Raji (cell line): Measurements from ENCODE around the gene LMBR1L.
A peak's percentile ranks its signal among the peaks of the same experiment; 100 is the strongest.

Experiments
- POLR2A ChIP-seq: IDR thresholded peaks from 2 replicates; pipeline ENCODE4 v1.6.1; 2011; ENCODE audit warnings: low read depth, low read length, control low read depth; ENCODE audit not compliant: insufficient read depth

LMBR1L gene

GRCh38 chr12:49064767-49065152 lies 45.9 kb downstream of the LMBR1L start:
- no peak for TF ChIP-seq POLR2A

- TF ChIP-seq POLR2A = no peak
Observed at GRCh38 chr12:49061157-49061650, 49.4 kb downstream of the LMBR1L start.

DNA sequence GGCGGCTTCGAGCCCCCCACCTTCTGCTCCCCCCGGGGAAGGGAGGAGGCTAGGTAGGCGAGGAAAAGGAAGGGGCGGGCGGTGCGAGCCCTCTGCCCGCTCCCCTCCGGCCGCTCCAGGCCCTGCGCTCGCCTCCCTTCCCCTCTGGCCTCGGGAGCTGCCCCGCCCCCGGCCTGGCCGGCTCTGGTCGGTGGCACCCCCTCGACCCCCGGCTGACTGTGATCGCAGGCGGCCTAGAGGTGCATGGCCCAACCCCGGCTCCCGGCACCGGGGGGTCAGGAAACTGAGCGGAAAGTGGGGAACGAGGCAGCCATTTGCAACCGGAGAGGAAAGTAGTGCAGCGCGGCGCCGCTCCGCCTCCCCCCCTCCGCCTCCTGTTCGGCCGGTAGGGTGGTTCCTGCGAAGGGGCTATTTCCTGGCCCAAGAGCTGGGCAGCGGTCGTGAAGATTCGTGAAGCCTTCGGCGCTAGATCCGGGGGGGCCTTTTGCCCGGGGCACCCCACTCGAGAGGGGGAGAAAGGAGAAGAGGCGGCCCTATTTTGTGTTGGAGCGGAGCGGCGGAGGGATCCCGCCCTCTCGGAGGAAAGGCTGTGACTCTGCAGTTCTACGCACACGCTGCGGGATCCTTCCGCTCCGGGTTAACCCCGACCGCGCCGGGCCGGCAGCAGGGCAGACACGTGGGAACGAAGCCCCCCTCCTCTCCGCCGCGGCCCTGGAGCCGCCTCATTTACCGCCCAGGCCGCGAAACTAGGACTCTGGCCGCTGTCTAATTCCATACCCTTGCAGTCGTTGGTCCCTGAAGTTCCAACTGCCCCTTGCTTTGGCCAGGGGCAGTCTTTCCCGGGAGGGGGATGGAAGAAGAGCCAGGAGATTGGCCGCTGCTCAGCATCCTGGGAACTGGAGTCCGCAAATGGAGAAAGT lies 50.1 kb downstream of the LMBR1L start, which contains the start of gene KMT2D:
Gene KMT2D (minus strand): TSS at position 558 of the 920 bp plus-strand sequence. CDS start 5,470 bp downstream, outside the sequence.
- TF ChIP-seq POLR2A = peak; percentile 91

- TF ChIP-seq POLR2A = no peak
Observed at GRCh38 chr12:49059299-49060171, 51.1 kb downstream of the LMBR1L start.

DNA sequence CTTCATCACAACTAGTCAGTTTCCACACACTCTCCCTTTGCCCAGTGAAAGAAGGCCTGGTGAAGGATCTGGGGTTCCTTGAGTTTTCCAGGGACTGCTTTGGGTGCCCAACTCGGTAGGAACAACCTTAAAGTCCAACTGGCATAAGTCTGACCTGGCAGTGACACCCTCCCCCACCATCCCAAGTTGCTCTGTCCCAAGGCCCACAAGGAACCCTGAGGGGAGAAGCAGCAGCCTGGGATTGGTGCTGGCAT lies 51.7 kb downstream of the LMBR1L start:
- TF ChIP-seq POLR2A = no peak

- TF ChIP-seq POLR2A = no peak
Observed at GRCh38 chr12:49058366-49059044, 52.1 kb downstream of the LMBR1L start.

DNA sequence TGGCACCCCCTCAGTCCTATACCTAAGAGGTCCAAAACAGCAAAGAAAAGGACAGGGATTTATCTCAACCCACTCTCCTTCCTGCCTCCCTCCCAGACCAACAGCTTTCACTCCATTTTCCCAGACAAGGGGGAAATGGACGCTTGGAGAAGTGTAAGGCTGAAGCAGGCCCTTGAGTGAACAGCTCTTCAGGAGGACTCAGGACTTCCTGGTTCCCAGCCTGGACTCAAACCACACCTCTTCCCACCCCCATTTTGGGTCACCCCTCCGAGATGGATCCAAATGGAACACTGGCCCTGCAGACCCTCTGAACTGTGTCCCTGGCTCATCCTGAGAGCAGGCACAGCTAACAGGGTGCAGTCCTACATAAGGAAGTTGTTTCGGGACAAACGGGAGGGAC lies 52.8 kb downstream of the LMBR1L start:
- no peak for TF ChIP-seq POLR2A

- 0 out of 2 replicates have a peak, but pooled peaks have one; percentile 7 for TF ChIP-seq POLR2A
Observed at GRCh38 chr12:49055978-49056754, 54.5 kb downstream of the LMBR1L start.

DNA sequence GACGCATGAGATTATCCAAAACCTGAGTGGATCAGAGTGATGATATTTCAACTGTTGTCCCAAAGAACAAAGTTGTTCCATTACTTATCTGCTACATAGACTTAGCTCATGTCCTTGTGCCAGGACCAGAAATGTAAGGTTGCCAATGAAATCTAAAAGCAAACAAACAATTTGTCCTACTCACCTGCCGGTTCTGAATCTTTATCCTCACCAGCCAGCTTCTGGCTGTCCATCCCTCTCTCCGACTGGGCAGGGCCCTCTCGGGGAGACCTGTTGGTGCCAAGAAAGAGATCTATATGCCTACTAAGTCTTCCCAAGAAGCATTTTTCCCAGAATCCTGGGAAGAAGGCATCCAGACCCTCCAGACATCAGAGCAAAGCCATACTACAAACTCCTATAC lies 55.6 kb downstream of the LMBR1L start:
- TF ChIP-seq POLR2A = no peak

- no peak for TF ChIP-seq POLR2A
Observed at GRCh38 chr12:49054524-49054923, 56.1 kb downstream of the LMBR1L start.

GRCh38 chr12:49054096-49054495 lies 56.6 kb downstream of the LMBR1L start:
- TF ChIP-seq POLR2A = no peak

GRCh38 chr12:49052451-49053208 lies 58.0 kb downstream of the LMBR1L start:
- TF ChIP-seq POLR2A = no peak

DNA sequence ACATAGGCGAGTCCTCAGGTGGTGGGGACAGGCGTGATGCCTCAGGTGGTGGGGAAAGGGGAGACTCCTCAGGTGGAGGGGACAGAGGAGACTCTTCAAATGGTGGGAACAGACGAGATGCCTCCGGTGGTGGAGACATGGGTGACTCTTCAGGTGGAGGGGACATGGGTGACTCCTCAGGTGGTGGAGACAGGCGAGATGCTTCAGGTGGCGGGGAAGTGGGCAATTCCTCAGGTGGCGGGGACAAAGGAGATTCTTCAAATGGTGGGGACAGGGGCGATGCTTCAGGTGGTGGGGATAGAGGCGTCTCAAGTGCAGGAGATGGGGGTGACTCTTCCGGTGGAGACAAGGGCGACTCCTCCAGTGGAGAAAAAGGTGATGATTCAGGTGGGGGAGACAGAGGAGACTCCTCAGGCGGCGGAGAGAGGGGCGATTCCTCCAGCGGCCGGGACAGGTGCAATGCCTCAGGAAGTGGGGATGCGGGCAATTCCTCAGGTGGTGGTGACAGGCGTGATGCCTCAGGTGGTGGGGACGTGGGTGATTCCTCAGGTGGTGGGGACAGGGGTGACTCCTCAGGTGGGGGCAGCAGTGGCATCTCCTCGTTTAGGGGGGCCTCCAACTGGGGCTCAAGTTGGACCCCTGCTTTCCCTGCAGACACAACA lies 58.7 kb downstream of the LMBR1L start:
- TF ChIP-seq POLR2A = no peak
